ENCODE results near the gene RBFOX2.
A peak's percentile ranks its signal among the peaks of the same experiment; 100 is the strongest.
"Not testable (repeated sequence)": the region's sequence is repeated elsewhere in the genome, so short reads cannot be mapped to it uniquely, and the experiment has no call there.

The RBFOX2 gene

GRCh38 chr22:36028646-36029405 is at the start of gene RBFOX2:
Gene RBFOX2, minus strand, starts transcription at chr22:36028824. Its CDS starts 399 bp downstream, at chr22:36028425.
- DNase-seq = peak; percentile 60

GRCh38 chr22:36077271-36077670 is 48.6 kb upstream of the RBFOX2 start:
- no peak for DNase-seq

GRCh38 chr22:36075724-36076123 is 47.1 kb upstream of the RBFOX2 start:
- DNase-seq = no peak

- DNase-seq = no peak
These were observed 46.6 kb upstream of the RBFOX2 start for GRCh38 chr22:36075230-36075629.

GRCh38 chr22:36073476-36073875 is 44.9 kb upstream of the RBFOX2 start:
- DNase-seq = no peak

- not testable (repeated sequence) for DNase-seq
These were observed 42.0 kb upstream of the RBFOX2 start for GRCh38 chr22:36070645-36071044.

- no peak for DNase-seq
These were observed 40.7 kb upstream of the RBFOX2 start for GRCh38 chr22:36069368-36069767.

GRCh38 chr22:36068776-36069344 is 40.2 kb upstream of the RBFOX2 start:
- no peak for DNase-seq

GRCh38 chr22:36067235-36067558 is 38.6 kb upstream of the RBFOX2 start:
- DNase-seq = no peak

- DNase-seq = peak; percentile 46
These were observed 37.3 kb upstream of the RBFOX2 start for GRCh38 chr22:36065775-36066544.

GRCh38 chr22:36065462-36065774 is 36.8 kb upstream of the RBFOX2 start:
- DNase-seq = no peak

- no peak for DNase-seq
These were observed 35.7 kb upstream of the RBFOX2 start for GRCh38 chr22:36064358-36064757.

- DNase-seq = no peak
These were observed 28.4 kb upstream of the RBFOX2 start for GRCh38 chr22:36056980-36057379.

- no peak for DNase-seq
These were observed 27.0 kb upstream of the RBFOX2 start for GRCh38 chr22:36055376-36056295.

- DNase-seq = not testable (repeated sequence)
These were observed 25.8 kb upstream of the RBFOX2 start for GRCh38 chr22:36054446-36054845.

- DNase-seq = no peak
These were observed 24.9 kb upstream of the RBFOX2 start for GRCh38 chr22:36053242-36054147.

- no peak for DNase-seq
These were observed 23.9 kb upstream of the RBFOX2 start for GRCh38 chr22:36052505-36052941.

- DNase-seq = no peak
These were observed 21.0 kb upstream of the RBFOX2 start for GRCh38 chr22:36049678-36049997.

- DNase-seq = no peak
These were observed 20.5 kb upstream of the RBFOX2 start for GRCh38 chr22:36048911-36049677.

- not testable (repeated sequence) for DNase-seq
These were observed 15.9 kb upstream of the RBFOX2 start for GRCh38 chr22:36044517-36044916.

- DNase-seq = no peak
These were observed 13.6 kb upstream of the RBFOX2 start for GRCh38 chr22:36042240-36042639.

Measured in KG1 (cell line).